Prostate gland (tissue), 2 donors: ENCODE results near the gene RNU5D-1.

ENCODE experiments used
- CTCF ChIP-seq, 4 experiments: fragments of 200-600 bp in 2 of 4; fragments of 450-650 bp in 2 of 4; sonication (generic) in 2 of 4; IDR thresholded peaks; 1 replicate in 3 of 4; 2 replicates in 1 of 4; pipeline ENCODE4 v1.5.1; 2016 to 2019; ENCODE audit warnings: antibody characterized with exemption in 4 of 4, mild to moderate bottlenecking in 2 of 4, moderate library complexity in 2 of 4
- POLR2A ChIP-seq: fragments of 450-650 bp; IDR thresholded peaks from one replicate; pipeline ENCODE4 v1.6.1; 2016; ENCODE audit warnings: antibody characterized with exemption, mild to moderate bottlenecking

GRCh38 chr1:44776730-44777068 is 45.7 kb upstream of the RNU5D-1 start:
- TF ChIP-seq POLR2A (no peak), CTCF (IDR thresholded peaks at IDR 0.05) (no peak)
